GM12872 (cell line): ENCODE results near the gene AUNIP.

Experiments
- TF ChIP-seq, protein P1 (sequence below): IDR thresholded peaks from 3 replicates; pipeline ENCODE4 v1.5.1; 2011; ENCODE audit warnings: low read depth, mild to moderate bottlenecking, low read length, moderate library complexity; ENCODE audit not compliant: insufficient read depth

Gene AUNIP

DNA sequence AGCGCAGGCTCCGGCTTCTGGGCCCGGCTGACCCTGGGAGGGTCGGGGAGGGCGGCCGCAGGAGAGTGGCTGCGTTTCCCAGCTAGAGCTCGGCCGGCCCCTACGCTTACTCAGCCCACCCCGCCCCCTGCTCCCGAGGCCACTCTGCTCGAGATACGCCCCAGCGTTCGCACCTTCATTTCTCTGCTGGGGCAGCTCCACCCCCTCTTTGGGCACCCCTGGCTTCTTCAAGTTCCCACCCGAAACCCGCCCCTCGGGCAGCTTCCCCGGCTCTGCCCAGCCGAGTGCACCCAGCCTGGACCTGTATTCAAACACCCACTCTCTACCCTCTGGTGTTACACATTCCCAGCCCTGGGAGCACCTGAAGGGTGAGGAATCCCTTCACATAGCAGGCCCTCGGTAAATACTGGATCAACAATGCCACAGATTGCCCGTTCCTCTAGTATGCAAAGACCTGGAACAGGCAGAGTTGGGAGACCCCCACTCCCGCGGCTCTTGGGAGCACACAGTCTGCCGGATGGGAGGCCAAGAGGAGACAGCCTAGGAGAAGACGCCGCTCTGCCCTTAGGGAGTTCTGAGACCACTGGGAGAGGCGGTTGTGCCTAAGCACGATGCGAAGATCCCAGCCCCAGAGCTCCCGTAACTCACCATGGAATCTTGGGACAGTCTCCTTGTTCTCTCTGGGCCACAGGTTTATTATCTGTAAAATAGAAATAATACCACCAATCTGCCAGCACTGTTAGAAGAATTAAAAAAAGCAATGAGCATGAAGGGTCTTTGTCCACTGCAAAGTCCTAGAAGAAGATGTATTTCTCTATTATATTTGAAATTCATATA, 16.8 kb upstream of the AUNIP start:
- TF ChIP-seq, protein P1, sequence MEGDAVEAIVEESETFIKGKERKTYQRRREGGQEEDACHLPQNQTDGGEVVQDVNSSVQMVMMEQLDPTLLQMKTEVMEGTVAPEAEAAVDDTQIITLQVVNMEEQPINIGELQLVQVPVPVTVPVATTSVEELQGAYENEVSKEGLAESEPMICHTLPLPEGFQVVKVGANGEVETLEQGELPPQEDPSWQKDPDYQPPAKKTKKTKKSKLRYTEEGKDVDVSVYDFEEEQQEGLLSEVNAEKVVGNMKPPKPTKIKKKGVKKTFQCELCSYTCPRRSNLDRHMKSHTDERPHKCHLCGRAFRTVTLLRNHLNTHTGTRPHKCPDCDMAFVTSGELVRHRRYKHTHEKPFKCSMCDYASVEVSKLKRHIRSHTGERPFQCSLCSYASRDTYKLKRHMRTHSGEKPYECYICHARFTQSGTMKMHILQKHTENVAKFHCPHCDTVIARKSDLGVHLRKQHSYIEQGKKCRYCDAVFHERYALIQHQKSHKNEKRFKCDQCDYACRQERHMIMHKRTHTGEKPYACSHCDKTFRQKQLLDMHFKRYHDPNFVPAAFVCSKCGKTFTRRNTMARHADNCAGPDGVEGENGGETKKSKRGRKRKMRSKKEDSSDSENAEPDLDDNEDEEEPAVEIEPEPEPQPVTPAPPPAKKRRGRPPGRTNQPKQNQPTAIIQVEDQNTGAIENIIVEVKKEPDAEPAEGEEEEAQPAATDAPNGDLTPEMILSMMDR = no peak

DNA sequence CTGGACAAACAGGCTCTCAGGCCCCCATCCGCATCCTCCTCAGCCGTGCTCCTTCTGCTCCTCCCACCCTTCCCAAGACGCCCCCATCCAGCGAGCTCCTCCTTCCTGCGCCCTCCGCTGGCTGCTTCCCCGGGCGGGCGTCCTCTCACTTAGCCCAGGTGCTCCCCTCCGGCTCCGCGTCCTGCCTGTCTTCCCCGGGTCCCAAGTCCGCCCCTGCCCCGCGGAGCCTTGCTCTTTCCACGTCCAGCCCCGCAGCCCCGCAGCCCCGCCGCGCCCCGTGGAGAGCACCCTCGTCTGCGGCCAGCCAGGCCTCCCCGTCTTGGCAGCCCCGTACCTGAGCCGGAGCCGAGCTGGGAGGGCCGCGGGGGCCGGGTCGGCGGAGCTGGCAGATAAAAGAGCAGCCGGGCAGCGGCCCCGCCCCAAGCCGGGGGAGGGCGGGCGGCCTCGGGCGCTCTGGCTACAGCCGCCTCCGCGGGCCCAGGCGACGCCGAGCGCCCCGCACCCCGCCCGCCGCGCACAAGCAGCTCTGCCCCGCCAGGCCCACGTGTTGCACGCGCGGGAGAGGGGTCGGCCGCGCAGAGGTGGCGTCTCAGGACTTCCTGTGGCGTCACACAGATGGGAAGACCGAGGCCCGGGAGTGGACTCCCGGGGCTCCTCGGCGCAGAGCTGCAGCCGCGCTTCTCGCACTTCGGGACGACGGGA, 16.0 kb upstream of the AUNIP start, which contains the start of gene PAQR7:
Gene PAQR7, minus strand, starts transcription at position 555 of the 702 bp plus-strand sequence. CDS start 11,869 bp downstream, outside the sequence.
- TF ChIP-seq, protein P1 = no peak

DNA sequence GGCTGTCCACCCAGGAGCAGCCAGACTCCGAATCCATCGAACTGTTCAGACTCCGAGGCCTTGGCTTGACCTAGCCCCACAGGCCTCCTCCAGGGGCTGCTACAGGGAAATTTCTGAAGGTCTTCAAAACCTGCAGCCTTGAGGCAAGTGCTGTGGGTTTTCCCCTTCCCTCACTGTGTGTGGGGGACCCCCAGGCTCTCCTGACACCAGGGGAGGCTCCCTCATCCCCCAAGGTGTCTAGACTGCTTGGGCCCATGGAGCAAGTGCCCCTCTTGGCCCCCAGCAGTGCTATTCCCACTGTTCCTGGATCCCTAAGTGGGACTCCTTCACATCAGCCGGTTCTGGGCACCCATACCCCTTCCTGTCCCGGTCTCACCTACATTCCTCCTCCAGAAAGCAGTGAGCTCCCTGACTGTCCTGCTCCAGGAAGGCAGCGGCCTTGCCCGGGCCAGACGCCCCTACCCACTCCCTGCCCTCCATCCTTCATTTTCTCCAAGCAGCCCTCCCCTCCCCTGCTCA, 15.4 kb upstream of the AUNIP start:
- TF ChIP-seq, protein P1 = no peak

DNA sequence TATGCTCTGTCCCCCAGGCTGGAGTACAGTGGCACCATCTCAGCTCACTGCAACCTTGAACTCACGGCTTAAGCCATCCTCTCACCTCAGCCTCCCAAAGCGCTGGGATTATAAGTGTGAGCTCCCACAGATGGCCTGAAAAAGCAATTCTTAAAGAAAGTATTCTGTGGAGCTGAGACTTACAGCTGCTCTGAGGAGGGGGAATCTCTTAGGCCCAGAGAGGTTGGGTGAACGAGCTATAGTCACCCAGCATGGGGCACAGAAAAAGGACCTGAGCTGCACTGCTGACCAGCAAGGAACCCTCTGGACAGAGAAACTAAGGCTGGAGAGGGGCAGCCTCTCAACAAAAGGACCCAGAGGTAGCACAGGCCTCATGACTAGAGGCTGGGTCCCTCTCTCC, 15.0 kb upstream of the AUNIP start:
- TF ChIP-seq, protein P1 = no peak

DNA sequence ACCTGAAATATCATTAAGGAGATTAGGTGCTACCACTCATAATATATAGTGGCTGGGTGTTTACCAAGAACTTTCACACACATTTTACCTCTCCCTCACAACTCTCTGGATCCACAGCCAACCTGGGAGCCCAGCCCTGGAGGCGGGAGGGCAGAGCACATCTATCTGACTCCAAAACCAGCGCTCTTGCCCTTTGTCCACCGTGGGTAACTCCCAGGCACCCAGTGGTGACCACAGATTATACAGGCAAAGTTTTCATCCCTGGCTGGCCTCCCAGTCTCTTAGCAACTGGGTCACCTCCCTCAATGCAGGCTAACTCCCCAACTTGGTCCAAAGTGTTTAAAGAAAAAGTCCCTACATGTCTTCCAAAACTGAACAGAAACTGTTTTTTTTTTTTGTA, 13.9 kb upstream of the AUNIP start:
- TF ChIP-seq, protein P1 = no peak

DNA sequence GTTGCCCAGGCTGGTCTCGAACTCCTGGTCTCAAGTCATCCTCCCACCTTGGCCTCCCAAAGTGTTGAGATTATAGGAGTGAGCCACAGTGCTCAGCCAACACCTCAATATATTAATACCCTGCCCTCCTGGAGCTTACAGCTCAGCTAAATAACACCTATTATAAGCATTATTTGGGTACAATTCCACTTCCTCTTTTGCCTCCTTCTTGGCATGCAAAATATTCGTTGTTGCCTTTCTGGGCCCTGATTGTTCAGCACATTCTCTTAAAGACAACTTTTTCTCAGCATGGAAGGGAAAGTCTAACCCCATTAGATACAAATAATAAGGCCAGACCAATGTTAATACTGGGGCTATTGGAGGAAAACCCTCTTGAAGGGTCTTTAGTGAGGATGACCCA, 13.5 kb upstream of the AUNIP start:
- TF ChIP-seq, protein P1 = no peak

DNA sequence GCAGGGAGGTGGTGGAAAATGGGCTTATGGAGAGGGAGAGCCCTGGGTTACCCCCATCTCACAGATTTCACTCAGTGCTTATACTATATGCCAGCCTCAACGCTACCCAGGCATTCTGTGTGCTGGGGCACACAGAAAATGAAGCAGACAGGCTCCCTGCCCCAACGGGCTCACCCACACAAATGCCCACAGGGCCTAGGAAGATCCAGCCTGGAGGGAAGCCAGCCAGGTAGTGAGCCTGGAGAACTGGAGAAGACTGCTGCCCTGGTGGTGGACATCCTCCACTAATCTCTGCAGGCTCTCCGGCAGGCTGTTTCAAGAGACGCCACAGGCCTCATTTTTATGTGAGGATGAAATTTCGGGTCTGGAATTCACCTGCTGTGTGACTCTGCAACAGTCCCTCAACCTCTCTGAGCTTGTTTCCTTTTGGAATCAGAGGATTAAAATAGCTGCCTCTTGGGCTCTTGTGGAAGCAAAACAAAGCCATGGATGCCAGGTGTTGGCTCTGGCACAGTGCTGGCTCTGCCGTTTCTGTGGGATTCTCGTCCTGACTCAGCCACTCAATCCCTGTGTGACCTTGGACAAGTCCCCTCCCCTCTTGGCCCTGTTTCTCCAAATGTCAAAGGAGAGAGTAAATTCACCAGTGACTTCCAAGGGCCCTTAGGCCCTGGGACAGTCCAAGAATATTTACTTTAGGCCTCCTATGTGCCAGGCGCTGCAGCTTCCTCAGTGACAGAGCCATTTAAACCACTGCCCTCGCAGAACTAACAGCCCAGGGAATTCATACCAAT, 12.6 kb upstream of the AUNIP start:
- TF ChIP-seq, protein P1 = no peak
